ENCODE results near the gene GEMIN4.
A peak's percentile ranks its signal among the peaks of the same experiment; 100 is the strongest.

GEMIN4 gene

DNA sequence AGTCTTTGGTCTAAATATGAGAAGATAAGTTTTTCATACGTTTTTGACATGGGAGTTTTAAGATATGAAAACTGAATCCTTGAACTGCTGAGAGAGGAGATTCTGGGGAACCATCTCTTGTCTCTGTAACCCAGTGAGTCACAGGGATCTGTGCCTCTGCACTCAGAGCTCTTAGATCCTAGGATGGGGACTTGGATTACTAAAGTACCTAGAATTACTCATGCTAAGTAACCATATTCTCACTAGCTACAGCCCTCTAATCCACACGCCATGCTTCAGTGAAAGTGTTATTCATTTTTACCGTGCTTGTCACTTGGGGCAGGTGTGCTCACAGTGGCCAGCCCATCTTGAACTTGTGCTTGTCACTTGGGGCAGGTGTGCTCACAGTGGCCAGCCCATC lies 32.1 kb upstream of the GEMIN4 start:
- Histone ChIP-seq H3K36me3 (ENCODE audit: control insufficient read depth, insufficient read depth, low read length) (peaks cover 7% of the 10 kb centered on the region), H3K4me3 (replicated peaks; ENCODE audit: low read depth, low read length) (no peak overlapping the region), H3K27me3 (replicated peaks; ENCODE audit: control insufficient read depth, insufficient read depth, low read length) (no peaks in the 10 kb centered on the region)
- no peak for DNase-seq (ENCODE audit: extremely low read depth, insufficient read length)
- TF ChIP-seq, protein P1, sequence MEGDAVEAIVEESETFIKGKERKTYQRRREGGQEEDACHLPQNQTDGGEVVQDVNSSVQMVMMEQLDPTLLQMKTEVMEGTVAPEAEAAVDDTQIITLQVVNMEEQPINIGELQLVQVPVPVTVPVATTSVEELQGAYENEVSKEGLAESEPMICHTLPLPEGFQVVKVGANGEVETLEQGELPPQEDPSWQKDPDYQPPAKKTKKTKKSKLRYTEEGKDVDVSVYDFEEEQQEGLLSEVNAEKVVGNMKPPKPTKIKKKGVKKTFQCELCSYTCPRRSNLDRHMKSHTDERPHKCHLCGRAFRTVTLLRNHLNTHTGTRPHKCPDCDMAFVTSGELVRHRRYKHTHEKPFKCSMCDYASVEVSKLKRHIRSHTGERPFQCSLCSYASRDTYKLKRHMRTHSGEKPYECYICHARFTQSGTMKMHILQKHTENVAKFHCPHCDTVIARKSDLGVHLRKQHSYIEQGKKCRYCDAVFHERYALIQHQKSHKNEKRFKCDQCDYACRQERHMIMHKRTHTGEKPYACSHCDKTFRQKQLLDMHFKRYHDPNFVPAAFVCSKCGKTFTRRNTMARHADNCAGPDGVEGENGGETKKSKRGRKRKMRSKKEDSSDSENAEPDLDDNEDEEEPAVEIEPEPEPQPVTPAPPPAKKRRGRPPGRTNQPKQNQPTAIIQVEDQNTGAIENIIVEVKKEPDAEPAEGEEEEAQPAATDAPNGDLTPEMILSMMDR (IDR thresholded peaks at IDR 0.05; ENCODE audit: insufficient read depth, low read length, poor library complexity, severe bottlenecking) = no peak

DNA sequence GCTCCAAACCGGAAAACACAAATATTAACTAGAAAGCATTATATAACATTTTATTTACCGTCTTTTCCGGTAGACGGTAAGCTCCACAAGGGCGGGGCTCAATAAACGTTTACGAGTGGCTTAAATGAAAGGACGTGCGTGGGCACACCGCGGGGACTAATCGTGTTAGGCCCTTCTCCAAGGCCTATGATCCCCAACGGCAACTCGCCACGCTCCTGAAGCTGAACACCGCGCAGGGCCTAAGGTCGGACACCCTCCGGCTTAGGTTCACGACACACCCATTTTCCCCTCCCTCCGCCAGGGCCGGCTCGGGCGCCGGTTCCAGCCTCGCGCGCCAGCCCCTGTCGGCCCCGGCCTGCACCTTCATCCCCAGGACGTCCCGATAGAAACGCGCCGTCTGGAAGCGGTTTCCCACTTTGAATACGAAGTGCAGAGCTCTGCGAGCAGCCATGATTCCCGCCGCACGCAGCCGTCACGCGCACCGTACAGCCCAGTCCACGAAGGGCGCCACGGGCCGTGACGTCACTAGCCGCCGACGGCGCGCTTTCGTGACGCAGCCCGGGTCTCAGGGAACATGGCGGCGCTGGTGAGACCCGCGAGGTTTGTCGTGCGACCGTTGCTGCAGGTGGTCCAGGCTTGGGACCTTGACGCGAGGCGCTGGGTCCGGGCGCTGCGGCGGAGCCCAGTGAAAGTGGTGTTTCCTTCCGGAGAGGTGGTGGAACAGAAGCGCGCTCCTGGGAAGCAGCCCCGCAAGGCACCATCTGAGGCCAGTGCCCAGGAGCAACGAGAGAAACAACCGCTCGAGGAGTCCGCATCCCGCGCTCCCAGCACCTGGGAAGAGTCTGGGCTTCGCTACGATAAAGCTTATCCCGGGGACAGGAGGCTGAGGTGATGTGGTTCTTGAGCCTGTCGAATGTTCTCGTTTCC lies 30.0 kb upstream of the GEMIN4 start, which contains the start of the genes GLOD4 and MRM3:
Gene GLOD4 (minus strand): TSS at position 476 of the 927 bp plus-strand sequence. CDS start 25 bp downstream, at position 451.
Gene MRM3 (plus strand): TSS at position 549 of the 927 bp plus-strand sequence. CDS start 26 bp downstream, at position 575.
- Histone ChIP-seq H3K4me3 (replicated peaks; ENCODE audit: low read depth, low read length) (peak within 1 kb of the TSS; percentile 84), H3K36me3 (ENCODE audit: control insufficient read depth, insufficient read depth, low read length) (peaks cover 7% of the 10 kb centered on the region), H3K27me3 (replicated peaks; ENCODE audit: control insufficient read depth, insufficient read depth, low read length) (no peaks in the 10 kb centered on the region)
- TF ChIP-seq, protein P1 (IDR thresholded peaks at IDR 0.05; ENCODE audit: insufficient read depth, low read length, poor library complexity, severe bottlenecking) = no peak
- DNase-seq (ENCODE audit: extremely low read depth, insufficient read length) = peak; percentile 96

DNA sequence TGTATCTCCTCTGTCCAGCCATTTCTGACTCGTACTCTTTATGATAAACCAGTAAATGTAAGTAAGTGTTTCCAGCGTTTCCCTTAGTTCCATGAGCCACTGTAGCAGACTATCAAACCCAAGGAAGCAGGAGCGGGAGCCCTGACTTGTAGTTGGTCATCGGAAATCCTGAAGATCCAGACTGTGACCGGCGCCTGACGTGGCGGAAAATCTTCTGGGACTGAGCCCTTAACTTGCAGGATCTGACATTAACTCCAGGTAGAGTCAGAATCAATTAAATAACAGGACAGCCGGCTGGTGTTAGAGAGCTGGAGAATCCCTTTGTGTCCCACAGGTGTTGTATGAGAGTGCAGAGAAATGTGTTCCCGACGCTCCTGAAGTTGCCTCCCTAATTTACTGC lies 26.0 kb upstream of the GEMIN4 start:
- Histone ChIP-seq H3K27me3 (replicated peaks; ENCODE audit: control insufficient read depth, insufficient read depth, low read length) (no peaks in the 10 kb centered on the region), H3K36me3 (ENCODE audit: control insufficient read depth, insufficient read depth, low read length) (peaks cover 15% of the 10 kb centered on the region), H3K4me3 (replicated peaks; ENCODE audit: low read depth, low read length) (no peak overlapping the region)
- DNase-seq (ENCODE audit: extremely low read depth, insufficient read length) = no peak
- TF ChIP-seq, protein P1 (IDR thresholded peaks at IDR 0.05; ENCODE audit: insufficient read depth, low read length, poor library complexity, severe bottlenecking) = no peak

DNA sequence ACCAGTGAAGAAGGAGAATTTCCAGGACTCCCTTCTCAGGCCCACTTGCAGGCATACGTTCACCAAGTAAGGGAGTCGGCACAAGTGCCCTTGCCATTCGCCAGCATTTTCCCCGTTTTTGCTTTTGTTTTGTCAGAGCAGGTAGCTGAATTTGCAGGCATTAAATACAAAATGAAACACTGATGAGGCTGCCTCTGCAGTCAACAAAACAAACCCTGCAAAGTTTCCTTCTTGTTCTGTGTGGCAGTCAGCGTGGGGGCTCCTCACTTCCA lies 22.2 kb upstream of the GEMIN4 start:
- Histone ChIP-seq H3K27me3 (replicated peaks; ENCODE audit: control insufficient read depth, insufficient read depth, low read length) (no peaks in the 10 kb centered on the region), H3K36me3 (ENCODE audit: control insufficient read depth, insufficient read depth, low read length) (peaks cover 17% of the 10 kb centered on the region), H3K4me3 (replicated peaks; ENCODE audit: low read depth, low read length) (no peak overlapping the region)
- TF ChIP-seq, protein P1 (IDR thresholded peaks at IDR 0.05; ENCODE audit: insufficient read depth, low read length, poor library complexity, severe bottlenecking) = no peak
- no peak for DNase-seq (ENCODE audit: extremely low read depth, insufficient read length)

DNA sequence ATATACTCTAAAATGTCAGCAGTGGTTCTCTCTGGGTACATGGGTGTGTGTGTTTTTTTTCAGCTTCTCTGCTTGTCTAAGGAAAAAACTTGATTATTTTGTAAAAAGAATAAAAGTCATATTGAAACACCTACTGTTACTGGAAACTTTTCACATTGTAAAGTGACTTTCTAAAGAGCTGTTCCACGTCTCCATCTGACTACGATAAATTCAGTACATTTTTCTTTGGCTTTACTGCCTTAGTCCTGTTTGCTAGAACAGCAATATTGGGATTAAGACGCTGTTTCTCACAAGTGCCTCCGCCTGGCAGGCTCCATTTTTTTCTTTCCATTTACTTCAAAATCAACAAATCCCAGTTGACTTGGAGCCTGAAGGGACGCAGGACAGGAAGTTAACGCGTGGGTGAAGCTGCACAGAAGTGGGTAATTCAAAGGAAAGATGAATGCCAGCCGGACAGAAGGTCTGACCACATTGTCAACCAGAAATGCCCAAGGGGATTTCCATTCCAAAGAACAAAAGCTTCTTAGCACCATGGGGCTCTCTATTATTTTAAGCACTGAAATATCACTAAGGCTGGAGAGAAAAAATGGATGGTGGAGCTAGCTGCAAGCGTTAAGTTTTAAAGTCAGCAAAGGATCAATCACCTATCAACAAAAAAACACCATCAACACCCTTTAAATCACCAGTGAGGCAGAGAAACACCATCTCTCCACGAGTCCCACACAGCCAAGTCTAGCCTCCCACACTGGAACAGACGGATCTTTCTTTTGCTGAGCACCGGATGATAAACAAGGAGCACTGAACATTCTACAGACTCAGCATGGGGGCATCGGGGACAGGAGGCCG lies 21.6 kb upstream of the GEMIN4 start:
- Histone ChIP-seq H3K4me3 (replicated peaks; ENCODE audit: low read depth, low read length) (no peak overlapping the region), H3K36me3 (ENCODE audit: control insufficient read depth, insufficient read depth, low read length) (peaks cover 22% of the 10 kb centered on the region), H3K27me3 (replicated peaks; ENCODE audit: control insufficient read depth, insufficient read depth, low read length) (no peaks in the 10 kb centered on the region)
- DNase-seq (ENCODE audit: extremely low read depth, insufficient read length) = no peak
- TF ChIP-seq, protein P1 (IDR thresholded peaks at IDR 0.05; ENCODE audit: insufficient read depth, low read length, poor library complexity, severe bottlenecking) = no peak
